HCEC 1CT (cell line): Measurements from ENCODE around the gene THUMPD2.

Experiments
- DNase-seq: peaks from one replicate; pipeline ENCODE4 v3.0.0-alpha.2; 2017

Gene THUMPD2

DNA sequence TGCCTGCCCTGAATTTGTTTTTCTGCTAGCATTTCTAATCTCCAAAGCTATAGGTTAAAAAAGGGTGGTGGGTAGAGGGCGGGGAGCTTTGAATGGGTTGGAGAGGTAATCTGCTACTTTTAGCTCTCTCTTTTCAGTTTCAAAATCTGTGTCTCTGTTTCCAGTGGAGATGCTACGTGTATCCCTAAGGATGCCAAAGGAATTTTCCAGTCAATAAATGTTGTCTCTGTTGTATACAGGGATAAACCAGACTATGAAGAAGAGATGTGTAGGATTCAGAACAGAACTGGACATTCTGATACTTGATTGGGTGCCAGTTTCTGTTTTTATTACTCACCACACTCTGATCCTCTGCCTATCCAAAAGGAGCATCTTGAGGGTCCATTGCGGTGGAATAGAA lies 63.2 kb downstream of the THUMPD2 start:
- DNase-seq, result no peak

DNA sequence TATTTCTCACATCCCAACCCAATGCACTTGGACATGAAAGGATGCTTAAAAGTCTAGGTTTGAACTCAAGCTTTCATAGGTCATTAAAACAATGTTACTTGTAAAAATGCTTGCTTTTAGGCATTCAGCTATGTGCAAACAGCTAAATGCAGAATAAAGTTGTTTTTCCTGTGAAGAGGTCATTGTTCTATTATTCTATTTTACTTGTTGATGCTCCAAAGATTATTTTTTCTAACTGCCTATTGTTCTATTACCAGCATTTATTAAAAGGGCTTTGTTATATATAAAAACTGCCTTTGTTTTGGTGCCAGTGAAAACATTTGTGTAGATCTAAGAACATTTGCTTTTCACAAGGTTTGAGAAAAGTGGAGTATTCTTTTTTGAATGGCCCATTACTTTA lies 64.0 kb downstream of the THUMPD2 start:
- DNase-seq, result no peak

DNA sequence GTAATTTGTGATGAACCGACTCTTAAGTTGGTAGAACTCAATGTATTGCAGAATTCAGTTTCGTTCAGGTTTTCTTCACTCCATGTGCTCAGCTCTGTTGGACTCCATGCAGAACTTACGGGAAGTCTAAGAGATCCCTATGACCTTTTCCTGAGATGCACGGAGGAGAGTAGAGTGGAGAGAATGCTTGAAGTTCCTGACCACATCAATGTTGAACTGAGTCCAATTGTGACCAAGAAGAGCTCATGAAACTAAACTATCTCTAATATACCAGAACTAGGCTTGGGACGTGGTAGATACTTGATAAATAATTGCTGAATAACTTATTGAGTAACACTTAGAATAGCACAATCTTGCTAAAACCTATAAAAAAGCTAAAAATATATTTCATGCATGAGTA lies 66.1 kb downstream of the THUMPD2 start:
- no peak for DNase-seq

DNA sequence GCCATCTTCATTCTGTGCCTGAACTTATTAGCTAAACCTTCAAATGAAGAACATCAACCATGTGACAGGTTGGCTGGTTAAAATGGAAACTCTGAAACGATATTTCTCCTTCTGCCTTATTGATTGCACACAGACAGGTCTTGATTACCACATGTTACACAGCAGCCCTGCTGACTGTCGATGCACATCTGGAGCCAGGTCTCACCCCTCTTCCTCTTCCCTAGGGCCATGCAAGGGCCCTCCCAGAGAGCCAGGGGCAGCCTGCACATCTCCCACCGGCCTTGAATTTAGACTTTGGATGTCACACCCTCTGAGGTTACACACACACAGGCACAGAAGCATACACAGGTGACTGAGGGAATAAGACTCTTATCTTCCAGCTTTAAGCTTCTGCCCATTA lies 68.3 kb downstream of the THUMPD2 start:
- DNase-seq, result no peak

DNA sequence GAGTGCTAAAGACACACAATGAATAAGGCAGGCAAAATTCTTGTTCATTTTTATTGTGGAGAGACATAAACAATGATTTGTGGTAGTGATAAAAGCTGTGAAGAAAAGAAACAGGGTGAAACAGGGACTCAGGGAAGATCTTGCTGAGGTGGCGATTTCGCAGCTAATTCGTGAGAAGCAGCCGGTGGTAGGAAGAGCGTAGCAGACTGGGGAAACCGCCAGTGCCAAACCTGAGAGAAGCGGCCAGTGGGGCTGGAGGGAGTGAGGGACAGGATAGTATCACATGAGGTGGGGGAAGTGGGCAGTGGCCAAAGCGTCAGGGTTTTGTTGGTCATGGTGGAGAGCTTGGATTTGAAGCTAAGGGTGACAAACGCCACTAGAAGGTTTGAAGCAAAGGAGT lies 71.1 kb downstream of the THUMPD2 start:
- DNase-seq, result no peak

DNA sequence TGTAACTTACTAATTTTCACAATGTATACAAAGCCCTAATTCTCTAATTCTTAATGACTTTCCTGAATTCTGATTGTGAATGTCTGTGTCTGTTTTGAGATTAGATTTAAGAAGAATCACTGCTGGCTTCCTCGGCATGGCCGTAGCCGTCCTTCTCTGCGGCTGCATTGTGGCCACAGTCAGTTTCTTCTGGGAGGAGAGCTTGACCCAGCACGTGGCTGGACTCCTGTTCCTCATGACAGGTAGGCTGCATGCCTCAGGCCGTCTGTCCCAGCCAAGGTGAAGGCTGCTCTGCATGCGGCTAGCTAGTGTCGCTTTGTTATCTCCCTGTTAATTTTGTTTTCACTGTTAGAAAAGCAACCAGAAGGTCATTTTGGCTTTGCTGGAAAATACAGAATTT lies 72.1 kb downstream of the THUMPD2 start:
- DNase-seq, result no peak

DNA sequence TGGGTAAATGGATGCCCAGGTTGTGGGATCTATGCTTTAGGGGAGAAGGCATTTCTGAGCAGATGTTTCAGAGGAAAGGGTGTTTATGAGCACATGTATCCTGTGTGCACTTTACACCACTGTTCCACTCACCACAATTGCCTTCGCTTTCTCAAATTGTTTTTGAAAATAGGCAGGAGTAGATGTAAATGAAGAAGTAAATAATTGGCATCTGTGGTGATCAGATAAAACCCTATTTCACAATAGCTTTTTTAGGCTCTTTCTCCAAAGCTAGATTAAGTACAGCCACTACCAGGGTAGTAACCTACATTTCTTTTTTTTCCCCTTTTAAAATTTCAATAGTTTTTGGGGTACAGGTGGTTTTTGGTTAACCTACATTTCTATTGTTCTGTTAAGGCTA lies 72.7 kb downstream of the THUMPD2 start:
- no peak for DNase-seq

DNA sequence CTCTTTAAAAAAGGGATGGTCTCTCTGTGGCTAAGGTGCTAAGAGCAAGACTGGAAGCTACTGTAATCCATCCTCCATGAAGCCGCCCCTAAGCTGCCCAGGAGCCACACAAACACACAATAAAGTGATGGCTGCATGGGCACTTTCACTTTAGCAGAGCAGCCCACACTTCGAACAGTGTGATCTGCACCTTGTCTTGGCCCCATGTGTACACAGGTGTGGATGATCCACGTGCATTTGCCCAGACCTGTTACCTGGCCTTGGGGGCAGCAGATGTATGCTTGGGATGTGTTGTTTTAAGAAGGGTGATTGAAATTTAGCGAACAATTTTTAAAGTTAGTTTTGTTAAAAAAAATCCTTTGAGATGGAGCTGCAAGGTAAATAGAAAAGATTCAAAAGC lies 73.4 kb downstream of the THUMPD2 start:
- DNase-seq, result no peak

DNA sequence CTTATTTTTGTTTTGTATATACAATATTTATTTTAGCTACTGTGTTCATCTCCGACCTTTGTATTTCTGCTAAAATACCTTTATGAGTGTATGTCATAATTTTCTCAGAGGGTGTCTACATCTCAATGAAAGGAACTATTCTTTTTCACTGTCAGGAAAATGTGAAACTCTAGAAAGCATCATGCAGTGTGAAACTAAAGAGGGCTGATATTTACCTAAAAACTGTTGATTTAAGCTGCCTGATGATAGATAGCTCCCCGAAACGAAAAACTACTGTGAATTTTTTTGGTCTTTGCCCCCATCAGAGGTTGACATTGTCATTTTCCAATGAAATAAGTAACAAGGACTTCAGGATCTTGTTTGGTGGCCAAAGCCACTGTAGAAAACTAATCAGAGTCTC lies 74.5 kb downstream of the THUMPD2 start:
- DNase-seq, result no peak

DNA sequence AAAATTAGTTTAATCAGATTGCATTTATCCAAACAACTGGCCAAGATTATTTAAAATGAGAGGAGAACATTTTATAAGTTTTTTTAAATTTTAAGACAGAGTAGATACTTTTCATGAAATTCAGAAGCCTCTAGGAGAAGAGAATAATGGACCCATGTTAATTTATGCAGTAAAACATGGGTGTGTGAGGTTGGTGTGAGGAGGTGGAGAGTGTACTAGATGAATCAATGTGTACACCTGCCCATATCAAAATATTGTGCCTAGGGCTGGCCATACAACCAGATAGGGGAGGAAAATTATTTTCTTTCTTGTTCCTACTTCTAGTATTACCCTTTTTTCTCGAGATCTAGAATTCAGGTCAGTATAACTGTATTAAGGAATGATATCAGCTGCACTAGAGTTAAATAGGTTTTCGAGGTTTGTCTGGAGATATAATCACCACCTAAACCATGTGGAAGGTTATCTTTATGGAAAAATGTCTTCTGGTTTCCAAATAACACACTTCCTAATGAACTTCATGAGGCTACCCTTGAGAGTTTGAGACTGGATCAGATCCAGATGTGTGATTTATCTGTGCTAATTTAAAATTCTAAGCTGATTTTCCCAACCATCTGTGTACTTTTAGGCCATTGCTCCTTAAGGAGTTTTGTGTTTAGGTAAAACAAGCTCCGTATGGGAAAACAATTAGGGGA lies 75.7 kb downstream of the THUMPD2 start:
- DNase-seq, result no peak

DNA sequence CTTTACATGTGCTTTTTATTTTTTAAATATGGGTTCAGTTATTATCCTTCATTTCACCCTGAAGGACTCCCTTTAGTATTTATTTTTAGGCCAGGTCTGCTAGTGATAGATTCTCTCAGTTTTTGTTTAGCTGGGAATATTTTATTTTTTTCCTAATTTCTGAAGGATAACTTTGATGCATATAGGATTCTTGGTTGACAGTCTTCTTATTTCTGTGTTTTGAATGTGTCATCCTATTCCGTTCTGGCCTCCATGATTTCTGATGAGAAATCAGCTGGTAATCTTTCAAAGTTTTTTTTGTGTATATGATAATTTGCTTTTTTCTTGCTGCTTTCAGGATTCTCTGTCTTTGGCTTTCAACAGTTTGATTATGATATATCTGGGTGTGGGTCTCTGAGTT lies 77.9 kb downstream of the THUMPD2 start:
- DNase-seq, result no peak

DNA sequence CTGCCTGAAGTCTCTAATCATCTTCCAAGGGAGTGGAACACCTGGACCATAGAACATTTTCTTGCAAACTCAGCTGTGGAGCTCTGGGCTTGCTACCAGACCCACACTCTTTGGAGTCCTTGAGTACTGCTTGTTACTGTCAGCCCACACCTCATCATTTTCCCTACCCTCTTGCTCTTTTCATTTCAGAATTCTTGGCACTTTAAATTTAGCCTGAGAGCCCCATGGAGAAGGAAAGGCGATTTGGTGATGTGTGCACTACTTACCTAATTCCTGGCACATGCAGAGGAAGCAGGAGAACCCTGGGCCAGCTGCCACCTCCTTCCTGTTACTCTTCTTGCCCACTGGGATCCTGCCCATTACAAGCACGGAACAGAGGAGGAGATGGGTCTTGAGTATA lies 81.6 kb downstream of the THUMPD2 start:
- no peak for DNase-seq

DNA sequence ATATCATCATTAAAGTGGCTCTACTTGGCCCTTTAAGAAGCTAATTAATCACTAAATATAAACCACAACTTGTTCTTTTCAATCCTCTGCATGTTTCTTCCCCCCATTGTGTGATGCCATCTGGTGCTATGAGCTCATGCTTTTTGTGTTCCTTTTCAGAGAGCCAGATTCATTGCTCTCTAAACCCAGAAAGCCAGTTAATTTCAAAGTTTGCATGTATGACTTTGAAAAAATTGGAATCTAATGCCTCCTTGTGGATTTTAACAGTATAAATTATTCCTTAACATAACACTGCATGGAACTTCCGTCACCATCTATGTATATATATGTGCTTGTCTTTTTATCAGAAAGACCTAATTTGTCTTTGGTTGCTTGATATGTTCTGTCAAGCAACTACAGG lies 82.2 kb downstream of the THUMPD2 start:
- peak; percentile 89 for DNase-seq

DNA sequence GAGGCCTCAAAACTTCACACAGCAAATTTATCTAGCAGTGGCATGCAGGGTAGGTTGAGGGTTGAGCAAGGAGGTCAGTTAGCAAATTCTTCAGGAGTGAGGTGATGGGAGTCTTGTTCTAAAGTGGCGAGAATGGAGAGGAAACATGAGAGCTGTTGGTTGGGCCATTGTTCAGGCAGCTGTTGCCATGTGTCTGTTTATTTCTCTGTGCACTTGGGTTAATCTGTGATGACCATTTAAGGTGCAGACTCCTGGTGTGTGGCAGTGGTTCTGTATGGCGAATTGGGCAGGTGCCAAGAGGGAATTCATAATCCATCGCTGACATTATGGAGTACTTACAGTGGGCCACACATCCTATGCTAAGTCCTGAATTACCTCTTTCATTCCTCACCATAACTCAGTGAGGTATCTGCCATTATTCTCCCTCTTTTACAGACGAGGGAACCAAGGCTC lies 82.9 kb downstream of the THUMPD2 start:
- DNase-seq, result peak; percentile 89

DNA sequence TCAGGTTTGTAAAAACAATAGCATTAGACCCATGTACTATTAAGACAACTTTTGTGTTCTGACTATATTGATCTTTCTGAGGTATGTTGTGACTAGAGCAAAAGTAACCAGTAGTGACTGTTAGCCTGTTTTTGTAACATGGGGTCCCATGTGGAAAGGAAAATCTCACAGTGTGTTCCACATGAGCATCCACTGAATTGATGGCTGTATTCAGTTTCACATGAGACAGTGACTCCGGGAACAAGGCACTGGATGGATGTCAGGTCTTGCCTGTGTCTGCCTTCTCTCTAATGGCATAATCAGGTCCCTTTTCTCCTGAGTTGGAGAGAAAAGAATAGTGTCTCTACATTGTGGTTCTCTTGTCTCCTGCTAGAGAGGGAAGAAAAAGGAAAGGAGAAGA lies 85.8 kb downstream of the THUMPD2 start:
- DNase-seq, result no peak

DNA sequence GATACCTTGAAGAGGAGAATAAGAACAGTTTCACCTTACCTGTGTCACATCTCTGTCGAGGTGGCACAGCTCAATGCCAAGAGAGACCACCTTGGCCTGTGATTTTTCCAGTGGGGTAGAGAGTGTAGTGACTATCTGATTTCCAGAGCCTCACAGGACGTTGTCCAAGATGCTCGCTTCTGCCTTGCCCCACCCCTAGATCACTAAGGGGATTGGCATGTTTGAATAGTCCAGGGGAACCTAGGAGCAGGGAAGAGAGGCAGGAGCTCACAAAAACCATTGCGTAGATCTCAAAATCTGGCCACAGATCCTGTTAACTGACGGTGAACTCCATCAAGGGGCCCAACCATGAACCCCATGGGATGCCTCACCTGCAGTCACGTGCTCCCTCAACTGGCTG lies 89.2 kb downstream of the THUMPD2 start:
- no peak for DNase-seq

DNA sequence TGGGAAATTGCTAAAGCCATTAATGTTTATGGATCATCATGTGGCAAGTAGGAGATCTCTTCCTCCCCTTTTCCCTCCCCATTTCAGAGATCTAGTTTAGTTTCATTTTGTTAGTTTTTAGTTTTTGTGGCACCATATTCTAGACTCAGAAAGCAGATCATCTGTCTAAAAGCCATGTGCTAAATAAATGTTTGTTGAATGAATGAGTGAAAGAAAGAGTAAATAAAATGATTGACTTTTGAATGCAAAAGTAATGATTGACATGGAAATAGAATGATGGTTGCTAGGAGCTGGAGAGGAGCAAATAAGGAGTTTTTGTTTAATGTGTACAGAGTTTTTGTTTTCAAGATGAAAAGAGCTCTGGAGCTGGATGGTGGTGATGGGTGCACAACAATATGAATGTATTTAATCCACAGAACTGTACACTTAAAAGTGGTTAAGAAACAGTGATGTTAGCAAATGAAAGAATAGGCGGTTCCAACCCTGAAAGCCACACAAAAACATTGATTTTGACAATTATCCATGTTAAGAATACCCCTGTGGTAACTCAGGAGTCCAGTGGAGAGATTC lies 89.7 kb downstream of the THUMPD2 start:
- no peak for DNase-seq

DNA sequence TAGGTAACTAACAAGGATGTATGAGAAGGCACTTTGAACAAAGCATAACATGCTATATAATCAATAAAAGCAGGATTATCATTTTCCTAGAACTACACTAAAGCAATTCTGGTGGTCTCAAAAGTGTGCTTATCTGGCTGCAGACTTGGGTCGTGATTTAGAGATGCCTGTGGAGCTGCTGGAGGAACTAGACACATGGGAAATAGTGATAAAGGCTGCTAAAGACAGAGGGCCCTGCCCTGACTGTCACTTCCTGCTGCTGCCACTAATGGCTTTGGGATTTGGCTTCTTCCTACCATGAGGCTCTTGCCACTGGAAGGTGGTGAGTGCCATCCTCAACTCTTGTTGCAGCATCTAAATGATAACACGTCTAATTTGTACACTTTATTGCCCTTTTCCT lies 90.9 kb downstream of the THUMPD2 start:
- DNase-seq, result no peak

DNA sequence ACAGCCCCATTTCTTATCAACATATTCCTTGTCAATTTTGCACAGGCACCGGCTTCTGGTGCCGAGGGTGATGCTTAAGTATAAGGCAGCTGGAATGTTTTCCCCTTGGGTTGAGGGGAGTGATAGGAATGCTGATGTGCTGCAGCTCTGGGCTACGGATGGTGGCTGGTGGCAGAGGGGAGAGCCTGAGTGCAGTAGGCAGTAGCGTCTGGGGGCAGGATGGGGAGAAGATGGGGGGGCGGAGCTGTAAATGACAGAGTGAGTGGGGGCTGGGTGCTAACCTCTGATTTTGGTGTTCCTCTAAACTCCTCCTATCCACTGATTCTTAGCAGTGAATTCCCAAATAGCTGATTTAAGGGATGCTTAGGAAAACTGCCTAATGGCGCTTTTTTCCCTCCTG lies 92.6 kb downstream of the THUMPD2 start:
- no peak for DNase-seq
